Esophagus (tissue), 2 donors: ENCODE data around the gene RNF212B. TPM values are rescaled to one million over a fixed set of nuclear protein-coding genes. Genes with fewer than 3 reads are reported as not detected.
"Not testable (repeated sequence)": the region's sequence is repeated elsewhere in the genome, so short reads cannot be mapped to it uniquely, and the experiment has no call there.

ENCODE experiments used
- H3K27ac ChIP-seq, 2 donors: one replicate each; pipeline ENCODE4 v1.5.1; 2013; ENCODE audit warnings: low read depth in 2 of 2, mild to moderate bottlenecking in 2 of 2, inconsistent platforms in 1 of 2, low read length in 1 of 2, moderate library complexity in 1 of 2
- H3K27me3 ChIP-seq, 2 donors: one replicate each; pipeline ENCODE4 v1.6.1; 2013; ENCODE audit warnings: low read length in 2 of 2, control low read depth in 1 of 2, mild to moderate bottlenecking in 1 of 2; ENCODE audit not compliant: insufficient read depth in 2 of 2, control insufficient read depth in 1 of 2
- H3K36me3 ChIP-seq, 2 donors: one replicate each; pipeline ENCODE4 v1.6.1; 2013; ENCODE audit warnings: low read length in 1 of 2; ENCODE audit not compliant: control insufficient read depth in 2 of 2, insufficient read depth in 2 of 2
- H3K4me1 ChIP-seq, 2 donors: one replicate each; pipeline ENCODE4 v1.6.1; 2013; ENCODE audit warnings: low read length in 1 of 2; ENCODE audit not compliant: control insufficient read depth in 2 of 2, insufficient read depth in 2 of 2
- H3K4me3 ChIP-seq, 2 donors: one replicate each; pipeline ENCODE4 v1.5.1; 2013; ENCODE audit warnings: low read length in 2 of 2, mild to moderate bottlenecking in 2 of 2, low read depth in 1 of 2, moderate library complexity in 1 of 2
- H3K9me3 ChIP-seq, 2 donors: one replicate each; pipeline ENCODE4 v1.6.1; 2013; ENCODE audit warnings: mild to moderate bottlenecking in 2 of 2, low read depth in 1 of 2, low read length in 1 of 2, moderate library complexity in 1 of 2; ENCODE audit not compliant: control insufficient read depth in 2 of 2, insufficient read depth in 1 of 2
- WGBS, 2 donors: extraction: QIAGEN DNeasy Blood & Tissue Kit; methylation state at CpG; one replicate each; pipeline ENCODE4 v1.1.7; 2013; 5-methylcytosine and 5-hydroxymethylcytosine counted together
- polyA plus RNA-seq, 2 donors: library from polyadenylated mRNA; stranded (reverse); fragments of 200-250 nt; gene quantifications; one replicate each; pipeline ENCODE4 v1.2.3, GENCODE V29; 2013
- donor health status: healthy with polysubstance abuse.
- donor health status: Bipolar disorder and iron deficiency.

The RNF212B gene
- polyA plus RNA-seq, 2 donors = not detected

DNA sequence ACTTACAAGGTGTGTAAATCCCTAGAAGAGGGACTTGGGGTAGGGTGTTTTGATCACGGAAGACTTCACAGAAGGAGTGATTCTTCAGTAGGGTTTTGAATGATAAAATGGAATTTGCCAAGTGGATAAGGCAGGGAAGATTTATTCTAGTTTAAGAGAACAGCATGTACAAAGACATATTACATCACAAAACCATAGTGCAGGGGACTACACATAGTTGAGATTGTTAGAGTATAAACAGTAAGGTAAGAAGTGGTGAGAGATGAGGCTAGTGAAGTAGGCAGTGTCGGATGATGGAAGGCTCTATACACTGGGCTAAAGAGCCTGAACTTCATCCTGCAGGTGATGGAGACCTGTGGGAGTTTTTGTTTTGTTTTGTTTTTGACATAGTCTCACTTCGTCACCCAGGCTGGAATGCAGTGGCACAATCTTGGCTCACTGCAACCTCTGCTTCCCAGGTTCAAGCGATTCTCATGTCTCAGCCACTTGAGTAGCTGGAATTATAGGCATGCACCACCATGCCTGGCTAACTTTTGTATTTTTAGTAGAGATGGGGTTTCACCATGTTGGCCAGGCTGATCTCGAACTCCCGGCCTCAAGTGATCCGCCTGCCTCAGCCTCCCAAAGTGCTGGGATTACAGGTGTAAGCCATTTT is 3.5 kb downstream of the RNF212B start:
- not testable (repeated sequence) for H3K27me3 ChIP-seq, H3K4me1 ChIP-seq, H3K36me3 ChIP-seq, H3K9me3 ChIP-seq, H3K4me3 ChIP-seq, H3K27ac ChIP-seq
- WGBS, 2 donors = 91 to 92% methylated on average over 7 of the region's 7 CpGs

DNA sequence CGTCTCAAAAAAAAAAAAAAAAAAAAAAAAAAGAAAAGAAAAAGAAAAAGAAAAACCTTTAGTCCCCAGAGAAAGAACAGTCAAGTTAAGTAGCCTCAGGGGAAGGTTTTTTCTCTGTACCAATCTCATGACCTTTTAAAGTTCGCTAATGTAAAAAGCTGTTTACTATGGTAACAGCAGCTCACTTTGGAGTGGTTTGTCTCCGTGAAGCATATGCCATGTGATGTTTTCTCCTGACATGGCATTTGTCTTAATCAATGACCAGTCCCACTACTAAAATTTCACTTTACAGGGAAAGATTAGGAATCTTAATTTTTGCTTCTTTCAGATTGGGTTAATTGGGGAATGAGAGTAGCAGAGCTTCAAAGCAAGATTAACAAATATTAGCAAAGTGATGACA is 4.3 kb downstream of the RNF212B start:
- Histone ChIP-seq H3K27me3 (no peaks in the 10 kb centered on the region), H3K4me3 (no peak overlapping the region)
- WGBS, 2 donors = 68 to 77% methylated on average over 2 of the region's 3 CpGs

DNA sequence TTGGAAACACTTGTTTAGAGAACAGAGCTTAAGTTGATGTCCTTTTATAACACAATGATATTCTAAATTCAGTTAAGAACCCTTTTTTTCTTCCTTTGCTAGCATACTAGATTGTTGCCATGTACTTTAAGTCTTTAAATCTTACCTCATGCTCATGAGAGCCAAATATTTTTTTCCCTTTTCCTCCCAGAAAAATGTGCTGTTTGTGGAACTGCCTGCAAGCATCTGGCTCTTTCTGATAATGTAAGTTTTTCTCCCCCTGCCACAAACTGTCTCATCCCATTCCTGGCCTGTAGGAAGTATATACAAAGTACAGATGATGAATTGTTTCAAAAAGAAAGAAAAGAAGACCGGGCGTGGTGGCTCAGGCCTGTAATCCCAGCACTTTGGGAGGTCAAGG is 5.3 kb downstream of the RNF212B start:
- H3K36me3 ChIP-seq = no peaks in the 10 kb centered on the region
- H3K27me3 ChIP-seq = no peaks in the 10 kb centered on the region
- H3K27ac ChIP-seq = no peak overlapping the region
- H3K9me3 ChIP-seq = no peaks in the 10 kb centered on the region
- no peak overlapping the region for H3K4me3 ChIP-seq
- 75 to 94% methylated on average over 2 of the region's 2 CpGs for WGBS, 2 donors
- H3K4me1 ChIP-seq = no peaks in the 10 kb centered on the region

More for the DNA sequence above, 4.3 kb downstream of the RNF212B start:
- H3K9me3 ChIP-seq = no peaks in the 10 kb centered on the region
- H3K27ac ChIP-seq = no peak overlapping the region
- H3K4me1 ChIP-seq = peaks cover 0 to 2% of the 10 kb centered on the region in 2 donors
- no peaks in the 10 kb centered on the region for H3K36me3 ChIP-seq

DNA sequence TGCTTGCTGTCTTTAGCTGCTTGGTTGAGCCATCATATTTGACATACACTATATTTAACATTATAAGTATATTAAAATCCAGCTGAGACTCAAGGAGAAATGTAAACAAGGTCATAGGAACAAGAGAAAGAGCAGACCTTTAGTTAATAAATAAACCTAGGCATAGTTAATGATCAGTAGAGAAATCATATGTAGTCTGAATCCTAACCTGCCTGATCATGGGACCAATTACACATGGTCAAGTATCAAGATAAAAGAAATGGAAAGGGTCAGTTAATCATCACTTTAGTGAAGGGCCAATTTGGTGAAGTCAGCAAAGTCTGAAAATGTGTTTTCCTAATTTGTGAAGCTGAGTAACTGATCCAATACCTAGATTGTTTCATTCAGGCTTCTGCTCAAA is 7.5 kb downstream of the RNF212B start:
- H3K36me3 ChIP-seq = no peaks in the 10 kb centered on the region
- no peaks in the 10 kb centered on the region for H3K27me3 ChIP-seq
- H3K4me3 ChIP-seq = no peak overlapping the region
- no peak overlapping the region for H3K27ac ChIP-seq
- H3K4me1 ChIP-seq = no peaks in the 10 kb centered on the region
- H3K9me3 ChIP-seq = no peaks in the 10 kb centered on the region

DNA sequence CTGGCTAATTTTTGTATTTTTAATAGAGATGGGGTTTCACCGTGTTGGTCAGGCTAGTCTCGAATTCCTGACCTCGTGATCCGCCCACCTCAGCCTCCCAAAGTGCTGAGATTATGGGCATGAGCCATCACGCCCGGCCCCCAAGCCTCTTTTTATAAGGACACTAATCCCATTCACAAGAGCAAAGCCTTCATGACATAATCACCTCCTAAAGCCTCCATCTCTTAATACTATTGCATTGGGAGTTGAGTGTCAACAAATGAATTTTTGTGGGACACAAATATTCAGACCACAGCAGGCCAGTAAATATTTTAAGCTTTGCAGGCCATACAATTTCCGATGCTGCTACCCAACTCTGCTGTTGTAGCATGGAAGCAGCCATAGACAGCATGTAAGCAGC is 10.9 kb downstream of the RNF212B start:
- Histone ChIP-seq H3K36me3 (no peaks in the 10 kb centered on the region), H3K27me3 (no peaks in the 10 kb centered on the region), H3K4me3 (no peak overlapping the region), H3K9me3 (no peaks in the 10 kb centered on the region), H3K4me1 (no peaks in the 10 kb centered on the region), H3K27ac (no peak overlapping the region)
- WGBS, 2 donors = 81 to 83% methylated on average over 7 of the region's 7 CpGs

DNA sequence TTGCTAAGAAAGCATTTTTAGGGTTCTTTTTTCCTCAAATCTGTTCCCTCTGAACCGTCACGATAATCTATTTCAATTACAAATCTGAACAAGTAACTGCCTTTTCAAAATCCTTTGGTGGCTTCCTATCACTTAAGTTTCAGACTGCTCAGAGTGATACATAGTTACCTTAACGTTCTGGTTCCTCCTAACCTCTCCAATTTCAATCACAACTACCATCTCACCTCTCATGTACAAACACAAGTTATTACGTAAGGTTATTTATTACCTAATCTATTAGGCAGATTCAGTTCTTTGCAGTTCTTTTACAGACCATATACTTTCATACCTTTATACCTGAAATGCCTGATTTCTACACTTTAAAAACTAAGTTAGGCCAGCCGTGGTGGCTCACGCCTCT is 12.1 kb downstream of the RNF212B start:
- H3K4me3 ChIP-seq = no peak overlapping the region
- H3K4me1 ChIP-seq = no peaks in the 10 kb centered on the region
- no peaks in the 10 kb centered on the region for H3K36me3 ChIP-seq
- 75 to 81% methylated on average over 6 of the region's 6 CpGs for WGBS, 2 donors
- no peaks in the 10 kb centered on the region for H3K9me3 ChIP-seq
- no peaks in the 10 kb centered on the region for H3K27me3 ChIP-seq
- H3K27ac ChIP-seq = no peak overlapping the region

DNA sequence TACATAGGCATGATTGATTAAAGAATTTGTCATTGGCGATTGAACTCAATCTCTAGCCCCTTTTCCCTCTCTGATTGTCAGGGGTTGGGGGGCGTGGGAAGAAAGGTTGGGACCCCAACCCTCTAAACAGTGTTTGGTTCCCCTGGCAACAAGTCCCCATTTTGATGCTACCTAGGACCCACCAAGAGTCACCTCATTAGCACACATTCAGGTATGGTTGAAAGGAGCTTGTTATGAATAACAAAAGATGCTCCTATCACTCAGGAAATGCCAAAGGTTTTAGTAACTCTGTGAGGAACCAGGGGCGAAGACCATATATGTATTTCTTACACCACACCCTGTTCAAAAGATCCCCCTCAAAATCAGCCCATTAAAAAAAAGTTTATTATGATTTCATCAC is 14.3 kb downstream of the RNF212B start:
- WGBS, 2 donors = 52 to 60% methylated on average over 3 of the region's 3 CpGs
- no peaks in the 10 kb centered on the region for H3K9me3 ChIP-seq
- no peak overlapping the region for H3K4me3 ChIP-seq

DNA sequence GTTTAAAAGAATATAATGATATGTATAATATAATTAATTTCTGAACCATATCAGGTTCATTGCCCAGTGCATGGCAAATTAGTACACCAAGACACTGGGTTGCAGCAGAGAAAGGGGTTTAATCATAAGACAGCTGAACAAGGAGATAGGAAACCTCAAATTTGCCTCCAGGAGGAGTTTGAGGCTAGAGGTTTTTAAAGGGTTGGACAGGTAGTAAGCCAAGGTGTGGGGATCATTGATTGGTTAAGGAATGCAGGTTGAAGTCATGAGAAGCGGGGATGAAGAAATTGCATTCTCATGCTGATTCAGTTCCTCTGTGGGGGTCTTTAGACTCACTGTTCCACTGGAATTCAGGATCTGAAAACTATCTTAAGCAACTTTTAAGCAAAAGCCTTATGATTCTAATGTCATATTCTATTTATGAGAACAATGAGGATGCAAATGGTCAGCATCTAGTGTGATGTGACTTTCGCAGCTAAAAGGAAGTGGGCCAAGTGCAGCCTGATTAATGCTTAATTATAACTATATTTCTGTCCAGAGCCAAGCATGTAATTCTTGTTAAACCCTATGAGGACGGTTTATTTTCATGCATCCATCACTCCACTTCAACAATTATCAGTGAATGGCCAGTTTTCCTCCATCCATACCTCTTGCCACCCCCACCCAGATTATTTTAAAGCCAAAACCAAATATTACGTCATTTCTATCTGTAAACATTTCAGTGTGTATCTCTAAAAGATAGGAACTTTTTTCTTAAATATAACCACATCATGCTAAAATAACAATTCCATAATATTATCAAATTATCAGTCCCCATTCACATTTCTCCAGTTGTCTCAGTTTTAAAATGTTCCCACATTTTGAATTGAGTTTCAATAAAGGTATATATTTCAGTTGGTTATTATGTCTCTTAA is 14.9 kb downstream of the RNF212B start:
- no peak overlapping the region for H3K27ac ChIP-seq
- no peaks in the 10 kb centered on the region for H3K9me3 ChIP-seq
- no peaks in the 10 kb centered on the region for H3K36me3 ChIP-seq
- no peaks in the 10 kb centered on the region for H3K4me1 ChIP-seq
- WGBS, 2 donors = 63 to 70% methylated on average over 4 of the region's 4 CpGs
- no peak overlapping the region for H3K4me3 ChIP-seq
- no peaks in the 10 kb centered on the region for H3K27me3 ChIP-seq

More for the DNA sequence above, 14.3 kb downstream of the RNF212B start:
- Histone ChIP-seq H3K27ac (no peak overlapping the region), H3K27me3 (no peaks in the 10 kb centered on the region), H3K36me3 (no peaks in the 10 kb centered on the region), H3K4me1 (no peaks in the 10 kb centered on the region)

DNA sequence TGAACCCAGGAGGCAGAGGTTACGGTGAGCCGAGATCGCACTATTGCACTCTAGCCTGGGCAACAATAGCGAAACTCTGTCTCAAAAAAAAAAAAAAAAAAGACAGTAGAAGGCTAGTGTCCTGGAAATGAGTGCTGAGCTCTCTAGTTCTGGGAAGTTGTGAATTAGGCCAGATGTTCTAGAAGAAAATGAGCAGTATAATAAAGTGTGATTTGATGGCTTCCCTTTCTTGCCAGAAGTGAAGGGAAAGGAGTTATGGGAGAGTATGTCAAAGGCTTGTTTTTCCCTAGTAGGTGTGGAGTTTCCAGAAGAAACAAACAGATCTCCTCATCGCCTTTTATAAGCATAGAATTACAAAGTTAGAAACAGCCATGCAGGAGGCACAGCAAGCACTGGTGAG is 20.5 kb downstream of the RNF212B start:
- Histone ChIP-seq H3K4me3 (no peak overlapping the region), H3K36me3 (no peaks in the 10 kb centered on the region), H3K4me1 (no peaks in the 10 kb centered on the region), H3K27me3 (no peaks in the 10 kb centered on the region), H3K9me3 (no peaks in the 10 kb centered on the region), H3K27ac (no peak overlapping the region)
- 75 to 93% methylated on average over 5 of the region's 5 CpGs for WGBS, 2 donors

DNA sequence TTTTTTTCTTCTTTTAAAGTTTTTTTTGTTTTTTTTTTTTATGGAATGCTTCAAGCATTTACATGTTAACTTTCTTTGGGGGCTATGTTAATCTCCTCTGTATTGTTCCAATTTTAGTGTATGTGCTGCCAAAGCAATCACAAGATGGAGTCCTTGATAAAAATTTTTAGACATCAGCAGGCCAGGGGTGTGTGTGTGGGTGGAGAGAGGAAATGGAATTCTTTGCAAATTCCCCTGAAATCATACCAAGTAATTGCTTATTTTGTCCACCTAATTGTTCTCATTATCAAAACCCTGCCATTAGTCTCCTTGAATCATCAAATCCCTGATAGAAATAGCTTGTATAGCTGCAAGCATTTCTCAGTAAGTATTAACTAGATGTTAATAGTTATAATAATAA is 21.7 kb downstream of the RNF212B start:
- Histone ChIP-seq H3K4me1 (no peaks in the 10 kb centered on the region), H3K27me3 (no peaks in the 10 kb centered on the region), H3K27ac (no peak overlapping the region), H3K36me3 (no peaks in the 10 kb centered on the region), H3K9me3 (no peaks in the 10 kb centered on the region), H3K4me3 (no peak overlapping the region)
